GM19043 (cell line): Measurements from ENCODE around the gene CHRNA9.

Experiments
- ATAC-seq: cut with Tn5 transposase; IDR thresholded peaks from one replicate; pipeline ENCODE4 v1.9.1; 2021; ENCODE audit warnings: low read depth; ENCODE audit not compliant: unreplicated experiment

The CHRNA9 gene

GRCh38 chr4:40337051-40337450 is 1.9 kb downstream of the CHRNA9 start:
- no peak for ATAC-seq

DNA sequence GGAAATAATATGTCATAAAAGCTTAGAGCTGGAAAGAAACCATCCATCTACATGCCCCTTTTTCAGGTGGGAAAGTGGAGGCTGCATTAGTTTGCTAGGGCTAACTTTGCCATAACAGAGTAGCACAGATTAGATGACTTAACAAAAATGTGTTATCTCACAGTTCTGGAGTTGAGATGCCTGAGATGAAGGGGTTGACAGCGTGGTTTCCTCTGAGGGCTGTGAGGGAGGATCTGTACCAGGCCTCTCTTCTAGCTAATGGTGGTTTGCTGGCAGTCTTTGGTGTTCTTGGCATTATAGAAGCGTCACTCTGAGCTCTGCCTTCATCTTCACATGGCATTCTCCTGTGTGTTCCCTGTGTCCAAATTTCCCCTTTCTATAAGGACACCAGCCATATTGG is 2.4 kb downstream of the CHRNA9 start:
- no peak for ATAC-seq

GRCh38 chr4:40340030-40340429 is 4.9 kb downstream of the CHRNA9 start:
- ATAC-seq: no peak

DNA sequence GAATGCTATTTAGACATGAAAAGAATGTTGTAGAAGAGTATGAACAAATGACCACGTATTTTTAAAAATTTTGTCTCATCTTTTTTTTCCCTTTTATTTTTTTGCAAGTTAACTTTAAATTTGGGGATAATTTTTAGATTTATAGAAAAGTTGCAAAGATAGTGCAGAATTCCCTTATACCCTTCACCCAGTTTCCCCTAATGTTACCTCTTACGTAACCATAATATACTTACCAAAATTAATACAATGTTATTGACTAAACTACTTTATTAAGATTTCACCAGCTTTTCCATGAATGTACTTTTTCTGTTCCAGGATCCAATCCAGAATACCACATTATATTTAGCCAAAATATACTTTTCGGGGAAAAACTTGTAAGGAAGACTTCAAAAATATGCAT is 12.3 kb downstream of the CHRNA9 start:
- no peak for ATAC-seq

DNA sequence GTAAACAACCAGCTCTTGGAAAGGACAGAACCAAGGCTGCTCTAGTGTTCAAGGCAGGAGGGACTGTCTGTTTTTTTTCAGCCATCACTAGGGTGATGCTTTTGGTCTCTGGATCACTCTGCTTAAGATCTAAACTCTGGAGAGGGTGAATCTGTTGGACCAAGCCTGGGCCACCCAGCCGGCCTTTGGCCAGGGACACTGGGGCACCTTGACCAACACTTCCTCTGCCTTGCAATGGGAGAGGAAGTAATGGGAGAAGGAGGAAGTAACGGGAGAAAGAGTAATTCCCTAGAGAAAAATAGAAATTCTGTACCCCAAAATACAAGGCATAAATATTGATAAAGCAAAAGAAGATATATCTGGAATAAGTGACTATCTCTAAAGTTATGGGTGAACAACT is 12.9 kb downstream of the CHRNA9 start:
- ATAC-seq: no peak

- no peak for ATAC-seq
Observed at GRCh38 chr4:40349561-40350198, 14.5 kb downstream of the CHRNA9 start.

GRCh38 chr4:40350627-40351227 is 15.6 kb downstream of the CHRNA9 start:
- ATAC-seq: no peak

DNA sequence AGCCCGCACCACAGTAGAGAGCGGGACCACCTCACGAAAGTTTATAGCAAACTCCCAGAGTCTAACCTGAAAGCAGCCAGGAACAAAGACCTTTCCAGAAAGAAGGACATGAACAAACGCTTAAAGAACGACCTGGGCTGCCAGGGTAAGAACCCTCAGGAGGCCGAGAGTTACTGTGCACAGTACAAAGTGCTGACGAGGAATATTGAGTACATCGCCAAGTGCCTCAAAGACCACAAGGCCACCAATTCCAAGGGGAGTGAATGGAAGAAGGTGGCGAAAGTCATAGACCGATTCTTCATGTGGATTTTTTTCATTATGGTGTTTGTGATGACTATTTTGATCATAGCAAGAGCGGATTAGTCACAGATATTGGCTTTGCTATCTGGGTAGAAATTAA is 19.0 kb downstream of the CHRNA9 start:
- ATAC-seq: no peak

GRCh38 chr4:40355131-40355530 is 20.0 kb downstream of the CHRNA9 start:
- no peak for ATAC-seq

GRCh38 chr4:40357738-40358137 is 22.6 kb downstream of the CHRNA9 start:
- ATAC-seq: no peak

GRCh38 chr4:40361338-40361737 is 26.2 kb downstream of the CHRNA9 start:
- ATAC-seq: no peak

DNA sequence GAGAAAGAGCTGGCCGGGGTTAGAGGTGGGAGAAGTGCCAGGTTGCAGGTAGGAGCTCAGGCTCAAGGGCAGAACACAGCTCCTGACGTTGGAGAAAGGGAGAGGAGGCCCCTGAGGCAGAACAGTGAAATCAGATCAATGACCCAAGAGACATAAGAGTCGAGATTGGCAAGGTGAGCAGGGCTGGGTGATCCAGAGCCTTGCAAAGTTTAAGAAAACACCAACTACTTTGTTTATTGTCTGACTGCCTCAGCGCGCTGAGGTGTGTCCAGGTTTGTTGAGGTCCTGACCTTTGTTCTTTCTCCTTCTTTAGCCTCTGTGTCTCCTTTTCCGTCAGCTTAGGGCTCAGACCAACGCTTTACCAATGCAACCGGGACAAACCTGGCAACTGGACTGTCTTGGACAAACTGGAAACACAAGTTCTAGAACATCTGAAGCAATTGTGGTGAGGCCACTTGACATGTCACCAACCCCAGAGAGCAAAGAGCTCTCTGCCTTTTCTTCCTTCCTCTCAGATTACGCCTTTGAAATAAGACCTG is 28.3 kb downstream of the CHRNA9 start:
- no peak for ATAC-seq

DNA sequence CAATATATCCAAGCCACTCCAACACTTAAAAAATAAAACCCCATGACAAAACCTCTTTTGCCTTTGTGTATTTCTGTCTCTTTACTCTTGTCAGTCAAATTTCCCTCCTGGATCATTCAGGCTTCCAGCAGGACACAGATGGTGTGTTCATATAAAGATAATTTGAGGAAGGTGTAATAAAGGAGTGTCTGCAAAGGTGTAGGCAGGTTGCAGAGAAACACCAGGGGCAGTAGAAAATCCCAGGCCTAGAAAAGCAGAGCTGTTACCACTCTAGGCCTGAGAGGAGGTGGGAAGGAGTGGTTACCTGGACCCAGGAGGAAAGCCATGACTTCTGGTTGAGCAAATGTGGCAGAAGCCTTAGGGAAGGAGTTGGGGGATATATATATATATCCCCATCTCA is 28.8 kb downstream of the CHRNA9 start:
- no peak for ATAC-seq

GRCh38 chr4:40365766-40366165 is 30.6 kb downstream of the CHRNA9 start:
- ATAC-seq: no peak

DNA sequence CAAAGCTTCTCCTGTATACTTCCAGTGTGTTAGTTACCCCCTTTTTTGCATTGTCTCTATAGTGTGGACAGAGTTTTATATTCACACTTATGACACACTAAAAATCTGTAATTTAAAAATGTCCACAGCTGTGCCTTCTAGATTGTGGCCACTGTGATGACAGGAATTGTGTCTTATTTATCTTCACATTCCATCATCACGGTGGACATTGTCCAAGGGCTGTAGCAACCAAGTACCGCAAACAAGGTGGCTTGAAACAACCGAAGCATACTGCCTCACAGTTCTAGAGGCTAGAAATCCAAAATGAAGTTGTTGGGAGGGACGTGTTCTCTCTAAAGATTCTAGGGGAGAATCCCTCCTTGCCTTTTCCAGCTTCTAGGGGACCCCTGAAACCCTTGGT is 32.3 kb downstream of the CHRNA9 start:
- ATAC-seq: no peak

DNA sequence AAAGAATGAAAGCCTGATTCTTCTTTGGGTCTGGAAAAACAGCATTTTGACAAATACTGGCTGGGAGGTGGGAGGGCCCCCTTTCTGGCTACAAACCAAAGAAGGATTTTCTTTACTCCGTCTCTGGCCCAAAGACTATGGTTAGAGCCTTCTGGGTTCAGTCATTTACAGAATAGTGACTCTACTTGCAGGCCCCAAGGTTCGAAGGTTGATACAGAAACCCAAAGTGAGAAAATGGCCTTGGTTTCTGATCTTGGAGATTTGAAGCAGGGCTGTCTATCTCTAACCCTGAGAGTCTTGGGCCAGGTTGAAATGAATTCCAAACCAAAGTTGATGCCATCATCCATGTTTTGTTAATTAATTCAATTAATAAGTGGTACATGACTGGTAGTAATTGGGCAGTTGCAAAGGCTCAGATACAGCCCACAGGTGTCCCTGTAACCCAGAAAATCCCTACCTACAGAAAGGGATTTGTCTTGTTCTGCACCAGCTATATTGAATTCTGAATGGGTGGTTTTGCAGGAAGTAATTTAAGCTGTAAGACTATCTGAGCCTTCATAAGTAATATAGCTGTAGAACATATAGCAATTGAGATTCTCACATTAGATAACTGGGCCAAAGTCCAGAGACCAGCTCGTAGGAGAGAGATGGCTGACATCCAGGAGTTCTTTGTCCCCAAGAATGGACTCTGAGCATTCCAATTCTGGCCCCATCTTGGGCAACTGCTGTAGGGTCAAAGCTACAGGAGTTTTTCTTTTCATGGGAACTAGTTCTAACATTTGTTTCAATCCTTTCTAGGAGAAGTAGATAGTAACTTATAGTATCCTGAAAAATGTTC is 34.5 kb downstream of the CHRNA9 start:
- ATAC-seq: no peak

- ATAC-seq: no peak
Observed at GRCh38 chr4:40372651-40373050, 37.5 kb downstream of the CHRNA9 start.

- no peak for ATAC-seq
Observed at GRCh38 chr4:40373636-40374035, 38.5 kb downstream of the CHRNA9 start.

GRCh38 chr4:40375095-40375494 is 40.0 kb downstream of the CHRNA9 start:
- no peak for ATAC-seq

- no peak for ATAC-seq
Observed at GRCh38 chr4:40375620-40376019, 40.5 kb downstream of the CHRNA9 start.

DNA sequence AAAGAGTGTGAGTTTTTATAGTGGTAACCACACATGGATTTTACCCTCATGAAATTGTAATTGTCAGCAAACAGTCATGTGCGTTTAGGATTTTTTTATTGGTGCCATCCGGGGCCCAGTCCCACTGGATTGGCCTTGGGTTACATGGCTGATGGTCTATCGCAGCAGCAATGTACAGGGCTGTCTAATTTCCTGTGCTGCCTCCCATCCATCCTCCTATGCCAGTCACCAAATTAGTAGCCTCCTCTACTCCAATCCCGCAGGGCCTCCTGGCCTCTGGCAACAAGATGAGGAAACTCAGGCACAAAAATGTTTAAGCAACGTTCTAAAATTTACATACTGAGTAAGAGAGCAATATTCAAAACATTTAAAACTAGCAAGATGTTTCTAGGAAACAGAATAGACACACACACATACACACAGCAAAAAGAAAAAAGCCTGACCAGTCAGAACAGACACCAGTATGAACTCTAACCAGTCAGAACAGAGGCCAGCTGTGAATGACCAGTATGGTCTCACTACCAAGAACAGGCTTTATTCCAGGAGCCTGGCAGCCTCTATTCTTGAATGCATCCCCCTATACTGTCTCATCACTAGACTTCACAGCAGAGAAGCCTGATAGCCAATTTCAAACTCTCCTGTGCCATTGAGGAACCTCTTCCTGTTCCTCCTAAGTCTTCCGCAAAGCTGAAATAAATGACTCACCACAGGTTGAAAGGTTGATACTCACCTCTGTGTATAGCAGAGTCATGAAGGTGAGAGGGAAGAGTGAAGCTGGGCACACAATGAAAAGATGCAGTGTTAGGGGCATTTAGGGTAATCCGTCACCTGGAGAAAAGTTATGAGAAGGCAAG is 42.6 kb downstream of the CHRNA9 start:
- no peak for ATAC-seq
